B cell (primary cell): ENCODE measurements around the gene CACNA2D3. TPM values are rescaled to one million over a fixed set of nuclear protein-coding genes. Genes with fewer than 3 reads are reported as not detected.

Experiments used
- ATAC-seq: fragments of 200-7000 bp; cut with Tn5 transposase; one replicate; pipeline ENCODE4 v1.10.0; 2021; ENCODE audit warnings: low read depth, mild to moderate bottlenecking, moderate number of reproducible peaks, moderate library complexity
- CTCF ChIA-PET: fragments of 350-600 bp; sonication (Branson Sonifier 250); formaldehyde crosslinking; loops from one replicate; lab custom pipeline; 2021; ENCODE audit warnings: antibody characterized with exemption, inconsistent platforms; lab: Charles Lee
- POLR2A ChIA-PET: fragments of 350-600 bp; sonication (Branson Sonifier 250); formaldehyde crosslinking; loops from one replicate; lab custom pipeline; 2021; ENCODE audit warnings: antibody characterized with exemption; lab: Charles Lee
- DNase-seq: peaks from one replicate; pipeline ENCODE4 v3.0.0; 2013
- H2AFZ ChIP-seq: 2 replicates; pipeline ENCODE4 v1.6.1; 2012; ENCODE audit warnings: mild to moderate bottlenecking, low read depth, low read length; ENCODE audit not compliant: insufficient read depth, poor library complexity, severe bottlenecking
- H3K27ac ChIP-seq, 2 donors: 1 replicate in 1 of 2; 2 replicates in 1 of 2; pipeline ENCODE4 v1.5.1; 2012 to 2013; ENCODE audit warnings: low read length in 2 of 2, mild to moderate bottlenecking in 2 of 2, moderate library complexity in 1 of 2
- H3K27me3 ChIP-seq, 4 experiments: fragments of 200-600 bp in 1 of 4; sonication (generic) in 1 of 4; replicated peaks in 1 of 4; 1 replicate in 2 of 4; 2 replicates in 2 of 4; pipeline versions ENCODE4 v1.6.1 to v1.7.0; 2013 to 2016; ENCODE audit warnings: low read length in 3 of 4, mild to moderate bottlenecking in 2 of 4, mixed read lengths in 1 of 4, moderate library complexity in 1 of 4; ENCODE audit not compliant: insufficient read depth in 4 of 4, control insufficient read depth in 3 of 4; ENCODE audit errors: control extremely low read depth in 1 of 4
- H3K36me3 ChIP-seq, 2 experiments: replicated peaks in 1 of 2; 1 replicate in 1 of 2; 2 replicates in 1 of 2; pipeline versions ENCODE4 v1.6.1 to v1.7.1; 2013; ENCODE audit warnings: low read length in 1 of 2; ENCODE audit not compliant: insufficient read depth in 2 of 2, control insufficient read depth in 1 of 2; ENCODE audit errors: control extremely low read depth in 1 of 2, extremely low read depth in 1 of 2
- H3K4me1 ChIP-seq, 2 donors: fragments of 200-600 bp in 1 of 2; sonication (generic) in 1 of 2; 1 replicate in 1 of 2; 2 replicates in 1 of 2; pipeline versions ENCODE4 v1.5.1 to v1.6.1; 2013 to 2017; ENCODE audit warnings: low read length in 2 of 2; ENCODE audit not compliant: control insufficient read depth in 2 of 2, insufficient read depth in 2 of 2
- H3K4me2 ChIP-seq: replicated peaks from 2 replicates; pipeline ENCODE3; 2012; ENCODE audit warnings: mild to moderate bottlenecking, low read depth, low read length; ENCODE audit not compliant: poor library complexity, severe bottlenecking
- H3K4me3 ChIP-seq, 5 experiments: fragments of 200-600 bp in 1 of 5; sonication (generic) in 1 of 5; 1 replicate in 3 of 5; 2 replicates in 2 of 5; pipeline versions ENCODE4 v1.5.1 to v1.7.0; 2011 to 2016; ENCODE audit warnings: low read length in 4 of 5, mild to moderate bottlenecking in 4 of 5, low read depth in 2 of 5, control low read depth in 1 of 5, moderate library complexity in 1 of 5; ENCODE audit not compliant: insufficient read depth in 1 of 5; ENCODE audit errors: control extremely low read depth in 1 of 5, extremely low read depth in 1 of 5
- H3K79me2 ChIP-seq: fragments of 200-600 bp; sonication (generic); one replicate; pipeline ENCODE4 v1.6.0; 2016; ENCODE audit warnings: low read length; ENCODE audit not compliant: control insufficient read depth, insufficient read depth
- H3K9ac ChIP-seq: fragments of 200-600 bp; sonication (generic); 2 replicates; pipeline ENCODE4 v1.6.1; 2017; ENCODE audit warnings: mild to moderate bottlenecking, low read length, moderate library complexity
- H3K9me3 ChIP-seq, 3 donors: one replicate each; pipeline versions ENCODE4 v1.6.1 to v1.7.1; 2013; ENCODE audit warnings: low read length in 2 of 3; ENCODE audit not compliant: control insufficient read depth in 2 of 3, insufficient read depth in 1 of 3; ENCODE audit errors: control extremely low read depth in 1 of 3
- H4K20me1 ChIP-seq: 2 replicates; pipeline ENCODE4 v1.6.0; 2012; ENCODE audit warnings: mild to moderate bottlenecking, low read length; ENCODE audit not compliant: insufficient read depth, control insufficient read depth, poor library complexity, severe bottlenecking
- H3K27ac Mint-ChIP-seq: one replicate; pipeline ENCODE4 v1.8.0; 2021; ENCODE audit warnings: mixed read lengths
- H3K27me3 Mint-ChIP-seq: one replicate; pipeline ENCODE4 v1.8.0; 2021; ENCODE audit warnings: mixed read lengths
- H3K4me1 Mint-ChIP-seq: one replicate; pipeline ENCODE4 v1.8.0; 2021; ENCODE audit warnings: mixed read lengths
- H3K4me3 Mint-ChIP-seq: one replicate; pipeline ENCODE4 v1.8.0; 2021; ENCODE audit warnings: mixed read lengths
- H3K9me3 Mint-ChIP-seq: one replicate; pipeline ENCODE4 v1.8.0; 2022; ENCODE audit warnings: mixed read lengths; ENCODE audit not compliant: insufficient read depth
- EZH2 ChIP-seq: IDR thresholded peaks from 2 replicates; pipeline ENCODE4 v1.6.1; 2012; ENCODE audit warnings: borderline replicate concordance, low read depth, mild to moderate bottlenecking, moderate library complexity, low read length; ENCODE audit not compliant: insufficient read depth, poor library complexity, severe bottlenecking
- WGBS: methylation state at CpG from one replicate; pipeline ENCODE4 v1.1.5; 2013; ENCODE audit warnings: missing lambda C conversion rate; ENCODE audit not compliant: insufficient coverage; 5-methylcytosine and 5-hydroxymethylcytosine counted together
- intact Hi-C: fragments of 100-400 bp; cut with micrococcal nuclease; formaldehyde crosslinking; loops from one replicate; pipeline ENCODE4 v1.10.0; 2022
- polyA plus RNA-seq: library from polyadenylated mRNA; depleted of rRNA; stranded (reverse); fragments of >200 nt; gene quantifications from 2 replicates; pipeline ENCODE4 v1.2.3, GENCODE V29; 2012
- total RNA-seq, 2 donors: library from RNA; stranded (reverse); fragments of 120-200 nt in 1 of 2; gene quantifications; 1 replicate in 1 of 2; 2 replicates in 1 of 2; pipeline versions ENCODE4 v1.2.3 to v1.2.4, GENCODE V29; 2013 to 2022
- TF ChIP-seq, protein P1 (sequence below): fragments of 200-600 bp; IDR thresholded peaks from one replicate; pipeline ENCODE4 v1.8.0; 2022; ENCODE audit warnings: antibody characterized with exemption, mild to moderate bottlenecking

Gene CACNA2D3
- total and polyA plus RNA-seq, 2 donors (not counting 1 experiment from before 2014, with no cell fraction given), result not detected

DNA sequence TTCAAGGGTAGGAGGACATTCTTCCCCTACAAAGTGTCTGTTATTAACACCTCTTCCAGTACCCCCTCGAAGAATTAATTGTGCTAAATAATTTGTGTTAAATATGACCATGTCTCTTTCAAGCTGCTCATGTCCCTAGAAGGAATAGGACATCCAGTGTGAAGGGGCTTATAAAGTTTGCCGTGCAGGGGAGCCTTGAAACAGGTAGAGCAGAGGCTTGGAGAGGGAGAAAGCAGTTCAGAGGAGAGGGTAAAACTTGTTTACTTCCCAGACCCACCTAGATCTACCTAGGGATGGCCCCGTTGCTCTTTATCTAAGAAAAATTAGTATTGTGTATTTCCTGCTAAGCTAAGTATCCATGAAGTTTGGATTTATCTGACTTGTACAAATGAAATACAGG, 114.8 kb downstream of the CACNA2D3 start:
- POLR2A ChIA-PET, result no interaction called here
- Mint-ChIP-seq H3K9me3 (no peaks in the 10 kb centered on the region), H3K27ac (no peak overlapping the region), H3K27me3 (peaks cover 11% of the 10 kb centered on the region), H3K4me3 (no peak overlapping the region), H3K4me1 (no peaks in the 10 kb centered on the region)
- intact Hi-C loops, result no loop called here
- Histone ChIP-seq H3K4me3 (no peak overlapping the region), H3K27ac (no peak overlapping the region), H3K9me3 (no peaks in the 10 kb centered on the region), H3K9ac (no peak overlapping the region), H3K4me1 (no peaks in the 10 kb centered on the region), H3K79me2 (no peaks in the 10 kb centered on the region), H3K4me2 (no peak overlapping the region), H2AFZ (no peak overlapping the region), H3K27me3 (peaks cover 0 to 3% (median 0%) of the 10 kb centered on the region in 4 experiments), H4K20me1 (no peaks in the 10 kb centered on the region), H3K36me3 (no peaks in the 10 kb centered on the region)
- no peak for TF ChIP-seq EZH2
- TF ChIP-seq, protein P1, sequence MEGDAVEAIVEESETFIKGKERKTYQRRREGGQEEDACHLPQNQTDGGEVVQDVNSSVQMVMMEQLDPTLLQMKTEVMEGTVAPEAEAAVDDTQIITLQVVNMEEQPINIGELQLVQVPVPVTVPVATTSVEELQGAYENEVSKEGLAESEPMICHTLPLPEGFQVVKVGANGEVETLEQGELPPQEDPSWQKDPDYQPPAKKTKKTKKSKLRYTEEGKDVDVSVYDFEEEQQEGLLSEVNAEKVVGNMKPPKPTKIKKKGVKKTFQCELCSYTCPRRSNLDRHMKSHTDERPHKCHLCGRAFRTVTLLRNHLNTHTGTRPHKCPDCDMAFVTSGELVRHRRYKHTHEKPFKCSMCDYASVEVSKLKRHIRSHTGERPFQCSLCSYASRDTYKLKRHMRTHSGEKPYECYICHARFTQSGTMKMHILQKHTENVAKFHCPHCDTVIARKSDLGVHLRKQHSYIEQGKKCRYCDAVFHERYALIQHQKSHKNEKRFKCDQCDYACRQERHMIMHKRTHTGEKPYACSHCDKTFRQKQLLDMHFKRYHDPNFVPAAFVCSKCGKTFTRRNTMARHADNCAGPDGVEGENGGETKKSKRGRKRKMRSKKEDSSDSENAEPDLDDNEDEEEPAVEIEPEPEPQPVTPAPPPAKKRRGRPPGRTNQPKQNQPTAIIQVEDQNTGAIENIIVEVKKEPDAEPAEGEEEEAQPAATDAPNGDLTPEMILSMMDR, result no peak
- no peak for ATAC-seq
- WGBS, result no CpG with 5 or more reads among the region's 3 CpGs
- no peak for DNase-seq
- CTCF ChIA-PET, result no interaction called here

DNA sequence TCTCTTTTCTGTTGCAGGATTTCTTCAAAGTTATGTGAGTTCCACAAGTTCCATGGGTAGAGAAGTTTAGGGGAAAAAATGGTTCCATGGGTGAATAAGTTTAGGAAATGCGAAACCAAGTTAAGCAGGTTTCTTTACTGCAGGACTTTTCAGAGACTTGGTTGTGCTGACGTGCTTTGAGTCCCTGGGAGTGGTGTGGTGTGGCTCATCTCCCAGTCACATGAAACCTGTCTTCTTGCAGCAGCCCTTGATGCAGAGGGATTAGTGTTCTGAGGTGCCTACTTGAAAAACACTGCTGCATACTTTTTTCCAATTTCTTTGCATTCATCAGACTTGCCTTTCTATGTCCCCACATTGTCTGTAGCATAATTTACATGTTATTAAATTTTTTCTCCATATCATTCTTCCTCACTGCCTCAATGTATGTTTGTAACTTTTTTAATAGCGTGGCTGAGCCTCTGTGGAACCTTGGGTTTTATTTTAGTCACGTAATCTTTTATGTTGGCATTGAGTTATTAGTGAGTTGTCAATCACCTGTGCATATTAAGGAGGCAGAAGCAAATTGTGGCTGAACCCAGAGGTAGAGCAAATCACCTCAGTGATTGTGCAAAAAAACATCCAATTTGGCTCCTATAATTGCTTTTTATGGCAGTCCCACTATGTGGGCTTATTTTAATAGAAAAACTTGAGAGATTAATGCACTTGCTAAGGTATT, 115.6 kb downstream of the CACNA2D3 start:
- no peak overlapping the region for H3K9ac ChIP-seq
- H3K79me2 ChIP-seq, result no peaks in the 10 kb centered on the region
- no peaks in the 10 kb centered on the region for H3K9me3 ChIP-seq
- no peaks in the 10 kb centered on the region for H3K9me3 Mint-ChIP-seq
- H3K36me3 ChIP-seq, result no peaks in the 10 kb centered on the region
- no peak overlapping the region for H2AFZ ChIP-seq
- intact Hi-C loops, result no loop called here
- no peak overlapping the region for H3K27ac ChIP-seq
- H3K4me3 Mint-ChIP-seq, result no peak overlapping the region
- no peaks in the 10 kb centered on the region for H3K4me1 ChIP-seq
- no peak overlapping the region for H3K4me3 ChIP-seq
- H3K27me3 Mint-ChIP-seq, result peaks cover 7% of the 10 kb centered on the region
- CTCF ChIA-PET, result no interaction called here
- no peak for TF ChIP-seq EZH2
- TF ChIP-seq, protein P1, result no peak
- H3K4me2 ChIP-seq, result no peak overlapping the region
- peaks cover 0 to 3% (median 0%) of the 10 kb centered on the region in 4 experiments for H3K27me3 ChIP-seq
- H4K20me1 ChIP-seq, result no peaks in the 10 kb centered on the region
- DNase-seq (no peak), ATAC-seq (no peak)
- no peaks in the 10 kb centered on the region for H3K4me1 Mint-ChIP-seq
- 82% methylated on average over 4 of the region's 4 CpGs for WGBS
- POLR2A ChIA-PET, result no interaction called here
- no peak overlapping the region for H3K27ac Mint-ChIP-seq
